HL-60 (cell line): Measurements from ENCODE around the gene CPB2.

Source experiments
- DNase-seq, 2 experiments: peaks; one replicate each; pipeline ENCODE4 v3.0.0-alpha.2; 2010 to 2020; ENCODE audit warnings: low read depth in 1 of 2, low spot score in 1 of 2
- H3K27ac ChIP-seq: fragments of 250-450 bp; sonication (Bioruptor Pico); replicated peaks from 2 replicates; pipeline ENCODE4 v1.5.1; 2020; ENCODE audit warnings: mild to moderate bottlenecking, moderate library complexity
- H3K27me3 ChIP-seq: fragments of 250-450 bp; sonication (Bioruptor Pico); 2 replicates; pipeline ENCODE4 v1.5.1; 2021; ENCODE audit warnings: mild to moderate bottlenecking, moderate library complexity; ENCODE audit not compliant: insufficient read depth, poor library complexity, severe bottlenecking
- H3K4me3 ChIP-seq: replicated peaks from 2 replicates; pipeline ENCODE4 v1.5.1; 2011; ENCODE audit warnings: mild to moderate bottlenecking, control low read depth, low read length; ENCODE audit not compliant: insufficient read depth
- GABPA ChIP-seq: IDR thresholded peaks from 2 replicates; pipeline ENCODE4 v1.6.1; 2012; ENCODE audit warnings: low read depth
- POLR2AphosphoS5 ChIP-seq: IDR thresholded peaks from 2 replicates; pipeline ENCODE4 v1.6.1; 2012; ENCODE audit warnings: low read depth
- SPI1 ChIP-seq: IDR thresholded peaks from 2 replicates; pipeline ENCODE4 v1.6.1; 2012; ENCODE audit warnings: low read depth, mild to moderate bottlenecking, borderline replicate concordance
- TF ChIP-seq, protein P1 (sequence below): IDR thresholded peaks from one replicate; pipeline ENCODE4 v1.5.1; 2011; ENCODE audit warnings: low read length, control low read depth, inconsistent platforms; ENCODE audit not compliant: insufficient read depth
- TF ChIP-seq, protein P2 (sequence below): IDR thresholded peaks from 2 replicates; pipeline ENCODE4 v1.6.1; 2012; ENCODE audit warnings: low read depth; ENCODE audit not compliant: insufficient replicate concordance

The CPB2 gene

GRCh38 chr13:46097663-46098062, 7.2 kb downstream of the CPB2 start:
- Histone ChIP-seq H3K27me3 (no peaks in the 10 kb centered on the region), H3K27ac (no peak overlapping the region), H3K4me3 (no peak overlapping the region)
- TF ChIP-seq, protein P1, sequence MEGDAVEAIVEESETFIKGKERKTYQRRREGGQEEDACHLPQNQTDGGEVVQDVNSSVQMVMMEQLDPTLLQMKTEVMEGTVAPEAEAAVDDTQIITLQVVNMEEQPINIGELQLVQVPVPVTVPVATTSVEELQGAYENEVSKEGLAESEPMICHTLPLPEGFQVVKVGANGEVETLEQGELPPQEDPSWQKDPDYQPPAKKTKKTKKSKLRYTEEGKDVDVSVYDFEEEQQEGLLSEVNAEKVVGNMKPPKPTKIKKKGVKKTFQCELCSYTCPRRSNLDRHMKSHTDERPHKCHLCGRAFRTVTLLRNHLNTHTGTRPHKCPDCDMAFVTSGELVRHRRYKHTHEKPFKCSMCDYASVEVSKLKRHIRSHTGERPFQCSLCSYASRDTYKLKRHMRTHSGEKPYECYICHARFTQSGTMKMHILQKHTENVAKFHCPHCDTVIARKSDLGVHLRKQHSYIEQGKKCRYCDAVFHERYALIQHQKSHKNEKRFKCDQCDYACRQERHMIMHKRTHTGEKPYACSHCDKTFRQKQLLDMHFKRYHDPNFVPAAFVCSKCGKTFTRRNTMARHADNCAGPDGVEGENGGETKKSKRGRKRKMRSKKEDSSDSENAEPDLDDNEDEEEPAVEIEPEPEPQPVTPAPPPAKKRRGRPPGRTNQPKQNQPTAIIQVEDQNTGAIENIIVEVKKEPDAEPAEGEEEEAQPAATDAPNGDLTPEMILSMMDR: no peak
- TF ChIP-seq, protein P2, sequence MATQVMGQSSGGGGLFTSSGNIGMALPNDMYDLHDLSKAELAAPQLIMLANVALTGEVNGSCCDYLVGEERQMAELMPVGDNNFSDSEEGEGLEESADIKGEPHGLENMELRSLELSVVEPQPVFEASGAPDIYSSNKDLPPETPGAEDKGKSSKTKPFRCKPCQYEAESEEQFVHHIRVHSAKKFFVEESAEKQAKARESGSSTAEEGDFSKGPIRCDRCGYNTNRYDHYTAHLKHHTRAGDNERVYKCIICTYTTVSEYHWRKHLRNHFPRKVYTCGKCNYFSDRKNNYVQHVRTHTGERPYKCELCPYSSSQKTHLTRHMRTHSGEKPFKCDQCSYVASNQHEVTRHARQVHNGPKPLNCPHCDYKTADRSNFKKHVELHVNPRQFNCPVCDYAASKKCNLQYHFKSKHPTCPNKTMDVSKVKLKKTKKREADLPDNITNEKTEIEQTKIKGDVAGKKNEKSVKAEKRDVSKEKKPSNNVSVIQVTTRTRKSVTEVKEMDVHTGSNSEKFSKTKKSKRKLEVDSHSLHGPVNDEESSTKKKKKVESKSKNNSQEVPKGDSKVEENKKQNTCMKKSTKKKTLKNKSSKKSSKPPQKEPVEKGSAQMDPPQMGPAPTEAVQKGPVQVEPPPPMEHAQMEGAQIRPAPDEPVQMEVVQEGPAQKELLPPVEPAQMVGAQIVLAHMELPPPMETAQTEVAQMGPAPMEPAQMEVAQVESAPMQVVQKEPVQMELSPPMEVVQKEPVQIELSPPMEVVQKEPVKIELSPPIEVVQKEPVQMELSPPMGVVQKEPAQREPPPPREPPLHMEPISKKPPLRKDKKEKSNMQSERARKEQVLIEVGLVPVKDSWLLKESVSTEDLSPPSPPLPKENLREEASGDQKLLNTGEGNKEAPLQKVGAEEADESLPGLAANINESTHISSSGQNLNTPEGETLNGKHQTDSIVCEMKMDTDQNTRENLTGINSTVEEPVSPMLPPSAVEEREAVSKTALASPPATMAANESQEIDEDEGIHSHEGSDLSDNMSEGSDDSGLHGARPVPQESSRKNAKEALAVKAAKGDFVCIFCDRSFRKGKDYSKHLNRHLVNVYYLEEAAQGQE: no peak
- no peak for TF ChIP-seq SPI1
- TF ChIP-seq POLR2AphosphoS5: no peak
- no peak for TF ChIP-seq GABPA
- no peak for DNase-seq

DNA sequence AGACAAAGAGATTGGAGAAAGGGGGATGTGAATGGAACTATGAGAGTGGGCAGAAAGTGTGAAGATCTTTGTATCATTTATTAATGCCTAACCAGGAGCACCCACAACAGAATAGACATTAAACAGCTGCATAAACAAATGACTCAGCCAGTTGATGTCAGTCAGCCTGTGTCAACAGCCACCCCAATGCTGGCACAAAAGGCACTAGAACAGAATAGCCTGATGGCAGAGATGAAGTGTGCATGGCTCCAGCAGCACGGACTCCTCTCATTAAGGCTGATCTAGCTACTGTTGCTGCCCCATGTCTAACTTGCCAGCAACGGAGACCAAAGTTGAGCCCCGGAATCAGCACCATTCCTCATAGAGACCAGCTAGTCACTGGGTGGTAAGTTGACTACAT, 7.8 kb downstream of the CPB2 start:
- no peak overlapping the region for H3K4me3 ChIP-seq
- no peaks in the 10 kb centered on the region for H3K27me3 ChIP-seq
- H3K27ac ChIP-seq: no peak overlapping the region
- DNase-seq: no peak
- TF ChIP-seq, protein P1: no peak
- no peak for TF ChIP-seq GABPA
- TF ChIP-seq SPI1: no peak
- TF ChIP-seq POLR2AphosphoS5: no peak
- TF ChIP-seq, protein P2: no peak

GRCh38 chr13:46094478-46094877, 10.4 kb downstream of the CPB2 start:
- Histone ChIP-seq H3K27ac (no peak overlapping the region), H3K4me3 (no peak overlapping the region), H3K27me3 (no peaks in the 10 kb centered on the region)
- no peak for DNase-seq
- TF ChIP-seq, protein P2: no peak
